ACC112 (cell line): ENCODE results near the gene ZFP62.
A peak's percentile ranks its signal among the peaks of the same experiment; 100 is the strongest.

Source experiments
- H2AFZ ChIP-seq: fragments of 200-600 bp; sonication (generic); one replicate; pipeline ENCODE4 v1.6.0; 2017; ENCODE audit warnings: antibody characterized with exemption, low read length; ENCODE audit not compliant: unreplicated experiment
- H3K27ac ChIP-seq: fragments of 200-600 bp; sonication (generic); 2 replicates; pipeline ENCODE4 v1.5.1; 2014; ENCODE audit warnings: low read depth, mild to moderate bottlenecking, antibody characterized with exemption, low read length, moderate library complexity
- H3K27me3 ChIP-seq: fragments of 200-600 bp; sonication (generic); 2 replicates; pipeline ENCODE4 v1.6.1; 2014; ENCODE audit warnings: mild to moderate bottlenecking, antibody characterized with exemption, low read length, moderate library complexity, mixed read lengths; ENCODE audit not compliant: insufficient read depth
- H3K36me3 ChIP-seq: fragments of 200-600 bp; sonication (generic); 2 replicates; pipeline ENCODE4 v1.6.1; 2016; ENCODE audit warnings: mild to moderate bottlenecking, antibody characterized with exemption, low read length, moderate library complexity, mixed read lengths; ENCODE audit not compliant: insufficient read depth
- H3K4me1 ChIP-seq: fragments of 200-600 bp; sonication (generic); one replicate; pipeline ENCODE4 v1.6.1; 2016; ENCODE audit warnings: low read length, mixed read lengths; ENCODE audit not compliant: insufficient read depth, unreplicated experiment, control insufficient read depth
- H3K4me3 ChIP-seq: fragments of 200-600 bp; sonication (generic); 2 replicates; pipeline ENCODE4 v1.5.1; 2014; ENCODE audit warnings: mild to moderate bottlenecking, low read depth, low read length
- H3K79me2 ChIP-seq: fragments of 200-600 bp; sonication (generic); one replicate; pipeline ENCODE4 v1.6.0; 2016; ENCODE audit warnings: low read length; ENCODE audit not compliant: control insufficient read depth, unreplicated experiment, insufficient read depth

Gene ZFP62

GRCh38 chr5:180848878-180849277, 12.2 kb downstream of the ZFP62 start:
- Histone ChIP-seq H3K4me3 (no peak overlapping the region), H2AFZ (no peak overlapping the region), H3K79me2 (no peaks in the 10 kb centered on the region), H3K36me3 (peaks cover 60% of the 10 kb centered on the region), H3K27ac (no peak overlapping the region), H3K27me3 (no peaks in the 10 kb centered on the region), H3K4me1 (no peaks in the 10 kb centered on the region)

GRCh38 chr5:180848265-180848664, 12.8 kb downstream of the ZFP62 start:
- H3K27ac ChIP-seq, result no peak overlapping the region
- no peaks in the 10 kb centered on the region for H3K79me2 ChIP-seq
- H2AFZ ChIP-seq, result no peak overlapping the region
- peaks cover 59% of the 10 kb centered on the region for H3K36me3 ChIP-seq
- no peaks in the 10 kb centered on the region for H3K27me3 ChIP-seq
- H3K4me1 ChIP-seq, result no peaks in the 10 kb centered on the region
- no peak overlapping the region for H3K4me3 ChIP-seq

- Histone ChIP-seq H3K4me3 (no peak overlapping the region), H2AFZ (no peak overlapping the region), H3K4me1 (no peaks in the 10 kb centered on the region), H3K79me2 (no peaks in the 10 kb centered on the region), H3K36me3 (peaks cover 50% of the 10 kb centered on the region), H3K27ac (no peak overlapping the region), H3K27me3 (no peaks in the 10 kb centered on the region)
Measured at GRCh38 chr5:180847026-180847425, 14.1 kb downstream of the ZFP62 start.

- Histone ChIP-seq H3K4me1 (no peaks in the 10 kb centered on the region), H3K27ac (no peak overlapping the region), H3K4me3 (no peak overlapping the region), H3K27me3 (no peaks in the 10 kb centered on the region), H3K79me2 (no peaks in the 10 kb centered on the region), H2AFZ (no peak overlapping the region), H3K36me3 (peaks cover 28% of the 10 kb centered on the region)
Measured at GRCh38 chr5:180844858-180845257, 16.2 kb downstream of the ZFP62 start.

GRCh38 chr5:180844432-180844831, 16.6 kb downstream of the ZFP62 start:
- H3K27ac ChIP-seq, result no peak overlapping the region
- H3K79me2 ChIP-seq, result no peaks in the 10 kb centered on the region
- no peak overlapping the region for H2AFZ ChIP-seq
- no peaks in the 10 kb centered on the region for H3K4me1 ChIP-seq
- H3K4me3 ChIP-seq, result no peak overlapping the region
- no peaks in the 10 kb centered on the region for H3K27me3 ChIP-seq
- H3K36me3 ChIP-seq, result peaks cover 24% of the 10 kb centered on the region

- H3K4me3 ChIP-seq, result no peak overlapping the region
- H2AFZ ChIP-seq, result no peak overlapping the region
- no peaks in the 10 kb centered on the region for H3K4me1 ChIP-seq
- no peak overlapping the region for H3K27ac ChIP-seq
- H3K36me3 ChIP-seq, result peaks cover 9% of the 10 kb centered on the region; the same call in 1 of the 2 replicates
- no peaks in the 10 kb centered on the region for H3K27me3 ChIP-seq
- H3K79me2 ChIP-seq, result no peaks in the 10 kb centered on the region
Measured at GRCh38 chr5:180839935-180840334, 21.1 kb downstream of the ZFP62 start.

GRCh38 chr5:180839227-180839626, 21.8 kb downstream of the ZFP62 start:
- H3K4me1 ChIP-seq, result no peaks in the 10 kb centered on the region
- no peaks in the 10 kb centered on the region for H3K79me2 ChIP-seq
- no peak overlapping the region for H2AFZ ChIP-seq
- no peak overlapping the region for H3K4me3 ChIP-seq
- no peak overlapping the region for H3K27ac ChIP-seq
- H3K27me3 ChIP-seq, result no peaks in the 10 kb centered on the region
- peaks cover 13% of the 10 kb centered on the region; the same call in 1 of the 2 replicates for H3K36me3 ChIP-seq

GRCh38 chr5:180837478-180837877, 23.6 kb downstream of the ZFP62 start:
- Histone ChIP-seq H3K36me3 (peaks cover 13% of the 10 kb centered on the region; the same call in 1 of the 2 replicates), H3K4me1 (peaks cover 1% of the 10 kb centered on the region), H3K27me3 (no peaks in the 10 kb centered on the region), H3K79me2 (peaks cover 7% of the 10 kb centered on the region), H3K4me3 (no peak overlapping the region), H2AFZ (no peak overlapping the region), H3K27ac (no peak overlapping the region)

- Histone ChIP-seq H3K27ac (no peak overlapping the region), H3K4me3 (peak overlapping the region; percentile 84), H3K36me3 (peaks cover 21% of the 10 kb centered on the region), H3K4me1 (peaks cover 6% of the 10 kb centered on the region), H3K79me2 (peaks cover 27% of the 10 kb centered on the region), H2AFZ (no peak overlapping the region), H3K27me3 (no peaks in the 10 kb centered on the region)
Measured at GRCh38 chr5:180832638-180833068, 28.4 kb downstream of the ZFP62 start.

- Histone ChIP-seq H3K4me3 (peak overlapping the region; percentile 84), H3K27ac (peak overlapping the region; percentile 67), H3K4me1 (peaks cover 6% of the 10 kb centered on the region), H2AFZ (peak overlapping the region; percentile 89), H3K36me3 (peaks cover 21% of the 10 kb centered on the region), H3K27me3 (no peaks in the 10 kb centered on the region), H3K79me2 (peaks cover 27% of the 10 kb centered on the region)
Measured at GRCh38 chr5:180831139-180832093, 29.7 kb downstream of the ZFP62 start.
